Measurements from ENCODE around the gene SPEF2. TPM values are rescaled to one million over a fixed set of nuclear protein-coding genes. Genes with fewer than 3 reads are reported as not detected.
A peak's percentile ranks its signal among the peaks of the same experiment; 100 is the strongest.

SPEF2 gene
- total and polyA plus RNA-seq, 2 donors from 2014 or later = 7.1 to 19.1 TPM

DNA sequence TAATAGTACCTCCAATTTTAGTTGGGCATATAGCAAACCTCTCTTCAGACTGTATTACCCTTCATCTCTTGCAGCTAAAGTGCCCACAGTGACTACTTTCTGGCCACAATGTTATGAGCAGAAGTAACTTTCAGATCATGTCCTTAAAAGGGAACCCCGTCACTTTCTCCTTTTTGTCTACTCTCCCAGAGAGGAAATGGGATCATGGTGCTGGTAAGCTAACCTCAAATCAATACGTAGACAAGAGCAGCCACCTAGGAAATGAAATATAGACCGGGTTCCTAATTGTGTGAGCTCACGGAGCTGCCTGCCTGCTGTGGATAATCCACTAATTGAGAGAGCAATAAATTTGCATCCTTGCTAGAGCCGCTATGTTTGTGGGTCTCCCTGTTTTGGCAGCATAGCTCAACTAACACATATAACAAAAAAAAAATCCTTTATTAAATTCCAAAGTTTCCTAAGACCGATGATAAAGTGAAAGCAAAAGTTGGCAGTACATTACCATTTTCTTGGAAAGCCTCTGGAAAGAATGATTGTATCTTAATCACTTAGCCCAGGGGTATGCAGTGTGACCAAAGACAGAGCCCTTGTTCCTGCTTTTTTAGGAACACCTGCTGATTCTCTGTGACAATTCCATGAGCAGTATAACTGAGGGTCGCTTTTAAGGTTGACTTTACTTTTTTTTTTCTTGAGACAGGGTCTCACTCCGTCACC is 233.5 kb downstream of the SPEF2 start:
- no peaks in the 10 kb centered on the region for H3K36me3 ChIP-seq (ENCODE audit: control insufficient read depth in 2 of 3, insufficient read depth in 3 of 3, low read length in 3 of 3)
- H3K9ac ChIP-seq (ENCODE audit: low read length in 3 of 3) = no peak overlapping the region
- no peaks in the 10 kb centered on the region for H3K27me3 ChIP-seq (ENCODE audit: control insufficient read depth, insufficient read depth, low read length)
- FAIRE-seq (no peak), DNase-seq (peak in 2 of 5 donors; percentile 3 to 7)
- no peaks in the 10 kb centered on the region for H3K9me3 ChIP-seq (ENCODE audit: control insufficient read depth in 2 of 3, insufficient read depth in 1 of 3, low read length in 3 of 3)
- H3K4me1 ChIP-seq (ENCODE audit: control insufficient read depth in 2 of 3, insufficient read depth in 2 of 3, low read depth in 1 of 3, low read length in 3 of 3) = peaks cover 0 to 2% (median 0%) of the 10 kb centered on the region in 3 donors
- H3K27ac ChIP-seq (ENCODE audit: low read depth in 2 of 2, low read length in 2 of 2) = no peak overlapping the region
- H3K4me3 ChIP-seq (ENCODE audit: low read length in 3 of 3) = peak overlapping the region in 2 of 3 donors; percentile 48 to 49
- intact Hi-C loops (cut with DNase I) = no loop called here
- TF ChIP-seq, protein P1, sequence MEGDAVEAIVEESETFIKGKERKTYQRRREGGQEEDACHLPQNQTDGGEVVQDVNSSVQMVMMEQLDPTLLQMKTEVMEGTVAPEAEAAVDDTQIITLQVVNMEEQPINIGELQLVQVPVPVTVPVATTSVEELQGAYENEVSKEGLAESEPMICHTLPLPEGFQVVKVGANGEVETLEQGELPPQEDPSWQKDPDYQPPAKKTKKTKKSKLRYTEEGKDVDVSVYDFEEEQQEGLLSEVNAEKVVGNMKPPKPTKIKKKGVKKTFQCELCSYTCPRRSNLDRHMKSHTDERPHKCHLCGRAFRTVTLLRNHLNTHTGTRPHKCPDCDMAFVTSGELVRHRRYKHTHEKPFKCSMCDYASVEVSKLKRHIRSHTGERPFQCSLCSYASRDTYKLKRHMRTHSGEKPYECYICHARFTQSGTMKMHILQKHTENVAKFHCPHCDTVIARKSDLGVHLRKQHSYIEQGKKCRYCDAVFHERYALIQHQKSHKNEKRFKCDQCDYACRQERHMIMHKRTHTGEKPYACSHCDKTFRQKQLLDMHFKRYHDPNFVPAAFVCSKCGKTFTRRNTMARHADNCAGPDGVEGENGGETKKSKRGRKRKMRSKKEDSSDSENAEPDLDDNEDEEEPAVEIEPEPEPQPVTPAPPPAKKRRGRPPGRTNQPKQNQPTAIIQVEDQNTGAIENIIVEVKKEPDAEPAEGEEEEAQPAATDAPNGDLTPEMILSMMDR (IDR thresholded peaks at IDR 0.05; ENCODE audit: borderline replicate concordance, extremely low read depth, insufficient read depth) = no peak

GRCh38 chr5:35852084-35852734 is 234.5 kb downstream of the SPEF2 start:
- Histone ChIP-seq H3K9me3 (ENCODE audit: control insufficient read depth in 2 of 3, insufficient read depth in 1 of 3, low read length in 3 of 3) (no peaks in the 10 kb centered on the region), H3K9ac (ENCODE audit: low read length in 3 of 3) (no peak overlapping the region), H3K4me1 (ENCODE audit: control insufficient read depth in 2 of 3, insufficient read depth in 2 of 3, low read depth in 1 of 3, low read length in 3 of 3) (peaks cover 0 to 2% (median 0%) of the 10 kb centered on the region in 3 donors), H3K4me3 (ENCODE audit: low read length in 3 of 3) (no peak overlapping the region), H3K36me3 (ENCODE audit: control insufficient read depth in 2 of 3, insufficient read depth in 3 of 3, low read length in 3 of 3) (no peaks in the 10 kb centered on the region), H3K27me3 (ENCODE audit: control insufficient read depth, insufficient read depth, low read length) (no peaks in the 10 kb centered on the region), H3K27ac (ENCODE audit: low read depth in 2 of 2, low read length in 2 of 2) (no peak overlapping the region)
- intact Hi-C loops (cut with DNase I) = no loop called here
- TF ChIP-seq, protein P1 (IDR thresholded peaks at IDR 0.05; ENCODE audit: borderline replicate concordance, extremely low read depth, insufficient read depth) = no peak
- DNase-seq (no peak), FAIRE-seq (no peak)

GRCh38 chr5:35852773-35853172 is 235.1 kb downstream of the SPEF2 start:
- no peak for FAIRE-seq
- no peak for DNase-seq

More at GRCh38 chr5:35852773-35853172, 235.1 kb downstream of the SPEF2 start:
- TF ChIP-seq, protein P1 (IDR thresholded peaks at IDR 0.05; ENCODE audit: borderline replicate concordance, extremely low read depth, insufficient read depth) = no peak
- Histone ChIP-seq H3K9me3 (ENCODE audit: control insufficient read depth in 2 of 3, insufficient read depth in 1 of 3, low read length in 3 of 3) (no peaks in the 10 kb centered on the region), H3K4me1 (ENCODE audit: control insufficient read depth in 2 of 3, insufficient read depth in 2 of 3, low read depth in 1 of 3, low read length in 3 of 3) (peaks cover 0 to 2% (median 0%) of the 10 kb centered on the region in 3 donors), H3K27ac (ENCODE audit: low read depth in 2 of 2, low read length in 2 of 2) (no peak overlapping the region), H3K27me3 (ENCODE audit: control insufficient read depth, insufficient read depth, low read length) (no peaks in the 10 kb centered on the region), H3K4me3 (ENCODE audit: low read length in 3 of 3) (no peak overlapping the region), H3K9ac (ENCODE audit: low read length in 3 of 3) (no peak overlapping the region), H3K36me3 (ENCODE audit: control insufficient read depth in 2 of 3, insufficient read depth in 3 of 3, low read length in 3 of 3) (no peaks in the 10 kb centered on the region)
- intact Hi-C loops (cut with DNase I) = no loop called here

Measured in kidney (tissue), 14 donors.